Measurements from ENCODE around the gene UBE2H.

- TF ChIP-seq FOXK2 (IDR thresholded peaks at IDR 0.05) (no peak), FOXA1 (IDR thresholded peaks at IDR 0.05) (no peak), SP1 (IDR thresholded peaks at IDR 0.05) (no peak), FOXM1 (IDR thresholded peaks at IDR 0.05; ENCODE audit: borderline replicate concordance) (no peak), TARDBP (IDR thresholded peaks at IDR 0.05) (no peak), ELF4 (IDR thresholded peaks at IDR 0.05) (no peak), HDGF (IDR thresholded peaks at IDR 0.05; ENCODE audit: borderline replicate concordance) (no peak)
Observed at GRCh38 chr7:129851809-129852208, 101.0 kb downstream of the UBE2H start.
